NCI-H2029 treated with DMSO at 0.1 percent for 48 hours (cell line): ENCODE data around the gene CCR9.

Source experiments
- DNase-seq: peaks from one replicate; lab custom pipeline; 2025; lab: John Stamatoyannopoulos, UW

The CCR9 gene

GRCh38 chr3:45872569-45872968 lies 13.8 kb upstream of the CCR9 start:
- DNase-seq, result no peak

DNA sequence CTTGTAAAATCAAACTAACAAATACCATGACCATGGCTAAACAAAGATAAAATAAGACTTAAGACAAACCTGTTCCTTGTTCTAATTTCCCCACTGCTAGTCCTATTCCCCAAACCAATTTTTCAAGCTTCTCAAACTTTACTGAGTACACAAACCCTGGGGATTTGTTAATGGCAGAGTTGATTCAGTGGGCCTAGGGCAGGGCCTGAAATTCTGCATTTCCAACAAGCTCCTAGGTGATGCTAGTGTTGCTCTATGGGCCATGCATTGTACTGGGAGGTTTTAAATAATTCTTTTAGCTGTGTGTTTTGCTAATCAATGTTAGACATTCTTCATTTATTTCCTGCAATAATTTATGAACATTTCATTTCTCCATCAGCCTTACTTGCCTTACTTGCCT lies 13.3 kb upstream of the CCR9 start:
- no peak for DNase-seq

GRCh38 chr3:45873638-45874037 lies 12.7 kb upstream of the CCR9 start:
- no peak for DNase-seq

DNA sequence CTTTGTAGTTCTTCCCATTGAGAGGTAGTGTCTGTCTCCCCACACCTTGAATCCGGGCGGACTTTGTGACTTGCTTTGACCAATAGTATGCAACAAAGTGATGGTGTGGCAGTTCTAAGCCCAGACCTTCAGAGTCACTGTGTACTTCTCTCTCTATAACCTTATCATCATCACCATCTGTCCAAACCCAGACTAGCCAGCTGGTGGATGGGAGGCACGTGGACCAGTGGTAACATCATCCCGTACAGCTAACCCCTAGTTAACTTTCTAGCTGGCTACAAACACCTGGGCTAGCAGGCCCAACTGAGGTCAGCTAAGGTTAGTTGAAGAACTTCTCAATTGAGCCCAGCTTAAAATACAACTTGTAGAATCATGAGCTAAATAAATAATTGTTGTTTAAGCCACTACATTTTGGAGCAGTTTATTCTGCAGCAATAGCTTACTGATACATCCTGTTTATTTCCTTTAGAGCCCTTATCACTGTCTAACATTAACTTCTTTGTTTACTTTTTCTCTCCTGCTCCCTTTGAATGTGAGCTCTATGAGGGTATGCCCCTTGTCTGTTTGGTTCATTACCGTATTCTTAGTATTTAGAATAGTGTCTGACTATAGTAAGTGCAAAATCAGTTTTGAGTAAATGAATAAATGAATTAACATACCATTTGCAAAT lies 11.5 kb upstream of the CCR9 start:
- no peak for DNase-seq

DNA sequence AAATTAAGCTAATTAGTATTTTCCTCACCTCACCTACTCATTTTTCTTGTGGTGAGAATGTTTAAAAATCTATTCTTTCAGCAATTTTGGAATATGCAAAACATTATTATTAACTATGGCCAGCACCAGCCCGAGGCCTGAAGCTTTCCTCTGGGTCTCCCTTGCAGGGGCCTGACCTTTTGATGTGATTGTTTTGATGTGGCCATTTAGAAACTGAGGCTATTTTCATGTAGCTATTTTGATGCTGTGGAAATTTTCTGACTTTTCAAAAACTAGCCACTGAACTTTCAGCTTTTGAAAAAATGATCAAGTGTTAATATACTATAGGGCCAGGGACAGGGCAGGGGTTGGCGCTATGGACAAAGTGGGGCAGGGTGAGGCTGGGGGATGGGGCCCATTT lies 8.2 kb upstream of the CCR9 start:
- DNase-seq, result no peak

- DNase-seq, result no peak
Measured at GRCh38 chr3:45880725-45881077, 5.6 kb upstream of the CCR9 start.

DNA sequence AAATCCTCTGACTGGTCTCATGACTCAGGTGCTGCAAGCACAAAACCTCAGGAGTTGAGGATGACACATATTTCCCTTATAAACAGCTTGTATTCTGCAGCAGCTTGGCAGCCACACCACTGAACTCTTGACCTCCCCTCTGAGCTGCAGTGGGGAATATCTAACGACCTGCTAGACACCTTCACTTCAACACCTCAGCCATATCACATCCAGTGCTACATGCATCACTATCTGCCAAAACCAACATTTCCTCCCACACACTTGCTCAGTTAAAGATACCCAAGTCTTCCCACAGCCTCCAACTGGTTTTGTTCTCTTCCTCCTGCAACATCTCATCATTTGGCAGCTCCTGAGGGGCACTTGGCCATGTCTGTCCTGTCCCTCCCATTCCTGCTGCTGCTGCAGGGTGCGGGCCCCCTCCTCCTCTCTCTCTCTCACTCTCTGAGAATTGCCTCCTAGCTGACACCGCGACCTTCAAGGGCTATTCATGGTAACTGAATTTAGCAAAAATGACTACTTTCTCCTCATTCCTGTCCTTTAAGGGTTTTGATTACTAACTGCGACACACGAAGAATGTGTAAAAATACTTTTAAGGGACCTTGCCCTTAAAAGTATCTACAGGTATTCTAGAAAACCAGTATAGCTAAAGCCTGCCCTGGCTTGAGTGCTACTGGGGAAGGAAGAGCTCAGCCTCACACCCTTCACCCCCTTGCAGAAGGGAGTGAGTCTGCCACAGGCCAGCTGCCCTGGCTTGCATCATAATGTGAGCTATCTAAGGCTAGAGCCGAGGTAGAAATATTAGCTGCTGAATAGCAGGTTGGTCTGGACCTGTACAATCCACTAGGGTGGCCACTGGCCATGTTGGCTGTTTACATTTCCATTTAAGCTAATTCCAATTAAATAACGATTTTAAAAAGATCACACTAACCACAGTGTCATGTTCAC lies 5.0 kb upstream of the CCR9 start:
- no peak for DNase-seq

DNA sequence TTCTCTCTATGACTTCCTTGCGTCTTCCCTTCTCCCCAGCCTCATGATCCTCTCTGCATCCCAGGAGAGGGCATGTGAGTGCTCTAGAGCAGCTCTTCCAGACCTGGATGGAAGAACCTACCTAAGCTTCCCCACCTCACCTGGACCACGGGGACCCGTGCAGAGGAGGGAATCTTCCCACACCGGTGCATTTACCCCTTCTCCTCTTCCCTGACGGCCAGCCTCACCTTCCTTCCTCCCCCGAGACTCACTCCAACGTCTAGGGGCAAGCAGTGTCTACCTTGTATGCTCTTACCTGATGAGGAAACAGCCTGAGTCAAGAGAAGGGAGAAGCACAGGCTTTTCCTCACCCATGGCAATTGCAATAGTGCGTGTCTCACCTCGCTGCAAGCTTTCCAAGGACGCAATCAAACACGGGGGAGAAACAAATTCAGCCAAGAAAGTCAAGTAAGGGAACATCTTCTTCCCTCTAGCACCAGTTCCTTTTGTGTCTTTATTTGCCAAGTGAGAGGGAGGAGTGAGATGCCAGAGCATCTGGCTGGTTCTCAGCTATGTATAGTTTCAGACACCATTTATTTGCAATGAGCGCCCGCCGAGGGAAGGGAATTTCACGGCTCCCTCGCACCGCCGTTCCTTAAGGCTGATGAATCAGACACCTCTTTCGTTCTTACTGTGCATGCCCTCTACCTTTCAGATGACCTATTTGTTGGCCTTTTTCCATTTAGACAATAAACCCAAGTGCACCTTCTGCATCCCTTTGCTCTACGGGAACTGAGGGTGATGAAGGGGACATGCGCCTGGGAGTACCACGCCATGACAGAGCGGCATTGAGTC lies 1.8 kb upstream of the CCR9 start:
- DNase-seq, result no peak

GRCh38 chr3:45887285-45887684 lies 942 bp downstream of the CCR9 start:
- DNase-seq, result no peak

DNA sequence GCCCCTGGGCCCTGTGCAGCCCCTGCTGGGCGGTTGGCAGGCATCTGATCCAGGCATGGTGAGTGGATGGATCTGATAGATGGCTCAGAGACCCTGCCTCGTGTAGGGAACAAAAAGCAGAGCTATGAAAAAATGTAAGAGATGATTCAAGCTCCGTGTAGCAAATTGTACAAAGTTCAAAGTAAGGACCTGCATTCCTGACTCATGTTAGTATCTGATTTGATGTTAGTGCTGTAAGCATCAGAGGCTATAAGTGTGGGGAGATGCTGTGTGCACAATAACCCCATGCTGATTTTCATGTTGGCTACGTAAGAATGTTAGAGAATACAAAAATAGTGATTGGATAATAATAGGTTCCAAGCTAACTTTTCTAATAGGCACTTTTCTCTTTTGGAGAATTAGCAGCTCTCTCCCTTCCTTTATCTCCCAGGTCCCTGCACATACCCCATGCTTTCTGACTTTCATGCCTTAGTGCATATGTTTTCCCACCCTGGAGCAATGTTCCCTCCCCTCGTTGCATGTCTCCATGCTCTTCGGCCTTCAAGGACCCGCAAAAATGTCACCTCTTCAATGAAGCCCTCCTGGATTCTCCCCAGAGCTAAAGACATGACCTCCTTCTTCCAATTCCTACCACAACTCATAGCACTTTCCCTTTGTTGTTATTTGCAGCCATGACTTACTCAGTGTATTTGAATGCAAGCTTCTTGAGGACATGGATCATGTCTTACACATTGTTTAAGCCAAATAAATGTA lies 1.6 kb downstream of the CCR9 start:
- DNase-seq, result no peak

GRCh38 chr3:45889337-45889736 lies 3.0 kb downstream of the CCR9 start:
- no peak for DNase-seq

DNA sequence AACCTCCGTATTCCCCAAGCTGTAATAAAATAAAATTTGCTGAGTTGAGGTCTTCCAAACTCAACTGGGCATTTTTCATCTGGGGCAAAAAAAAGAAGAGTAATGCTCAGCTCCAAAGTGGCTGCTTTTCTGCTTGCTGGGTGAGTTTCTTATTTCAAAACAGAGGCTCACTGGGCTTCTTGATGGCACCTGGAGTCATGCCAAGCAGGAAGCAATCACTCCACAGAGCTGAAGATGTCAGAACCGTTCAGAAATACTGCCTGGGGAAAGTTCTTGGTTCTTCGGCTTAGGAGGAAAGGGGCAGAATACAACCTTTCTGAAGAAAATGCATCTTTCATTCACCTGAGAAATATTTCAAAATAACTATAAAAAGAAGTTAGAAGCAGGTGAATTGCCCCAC lies 4.1 kb downstream of the CCR9 start:
- DNase-seq, result peak; percentile 78

DNA sequence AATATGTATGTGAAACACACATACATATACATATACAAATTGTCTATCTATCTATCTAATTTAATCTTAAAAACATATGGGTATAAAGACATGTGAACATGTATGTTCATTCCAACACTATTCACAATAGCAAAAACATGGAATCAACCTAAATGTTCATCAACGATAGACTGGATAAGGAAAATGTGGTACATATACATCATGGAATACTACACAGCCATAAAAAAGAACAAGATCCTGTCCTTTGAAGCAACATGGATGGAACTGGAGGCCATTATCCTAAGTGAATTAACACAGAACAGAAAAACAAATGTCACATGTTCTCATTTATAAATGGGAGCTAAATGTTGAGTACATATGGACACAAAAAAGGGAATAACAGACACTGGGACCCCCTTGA lies 5.8 kb downstream of the CCR9 start:
- no peak for DNase-seq

DNA sequence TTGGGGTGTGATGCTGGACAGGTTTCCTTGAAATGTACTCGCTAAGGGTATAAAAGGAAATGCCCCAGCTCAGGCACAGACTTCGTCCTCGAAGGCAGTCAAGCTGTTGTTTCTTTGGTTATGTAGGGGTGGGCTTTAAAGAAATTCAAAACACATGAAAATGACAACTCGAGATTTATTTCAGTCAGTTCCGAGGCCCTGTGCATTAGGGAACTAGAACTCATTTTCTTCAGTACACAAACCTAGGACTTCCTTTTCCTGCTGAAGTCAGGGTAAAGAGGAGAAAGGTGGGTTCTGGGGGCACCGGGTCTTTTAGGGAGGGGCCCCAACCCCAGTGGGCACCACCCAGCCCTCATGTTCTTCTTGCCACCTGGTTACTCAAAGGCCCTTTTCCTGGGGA lies 7.7 kb downstream of the CCR9 start:
- no peak for DNase-seq

DNA sequence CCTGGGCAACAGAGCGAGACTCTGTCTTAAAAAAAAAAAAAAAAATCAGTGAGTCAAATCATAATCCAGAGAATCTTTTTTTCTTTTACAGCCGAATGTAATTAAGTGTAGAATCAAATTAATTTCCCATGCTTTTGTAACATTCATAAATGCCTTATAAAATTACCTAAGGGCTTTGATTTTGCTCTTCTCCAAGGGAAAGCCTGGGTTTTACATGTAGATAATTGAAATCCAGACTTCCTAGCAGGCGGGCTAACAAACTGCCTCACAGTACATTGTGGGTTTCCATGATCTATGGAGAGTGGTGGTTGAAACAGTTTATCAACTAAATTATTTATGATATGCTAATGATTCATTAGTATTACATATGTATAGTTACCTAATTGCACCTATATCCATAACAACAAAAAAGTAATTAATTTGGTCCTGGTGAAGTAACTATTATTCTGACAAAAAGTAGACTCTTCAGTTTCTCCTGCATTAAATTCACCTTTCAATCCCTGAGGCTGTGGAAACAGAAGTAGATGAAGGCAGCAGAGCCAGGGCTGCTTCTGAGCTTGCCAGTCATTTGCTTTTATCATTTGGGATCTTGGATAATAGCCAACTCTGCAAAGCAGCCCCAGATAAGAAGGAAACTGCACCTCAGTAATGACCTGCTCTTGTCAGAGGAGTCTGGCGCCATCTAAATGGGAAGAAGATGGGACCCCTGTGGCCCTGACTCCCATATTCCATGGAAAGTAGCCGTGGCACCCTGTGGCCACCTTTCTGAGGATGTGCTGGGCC lies 9.5 kb downstream of the CCR9 start:
- no peak for DNase-seq

- no peak for DNase-seq
Measured at GRCh38 chr3:45896956-45897355, 10.6 kb downstream of the CCR9 start.

- no peak for DNase-seq
Measured at GRCh38 chr3:45904931-45905330, 18.6 kb downstream of the CCR9 start.

DNA sequence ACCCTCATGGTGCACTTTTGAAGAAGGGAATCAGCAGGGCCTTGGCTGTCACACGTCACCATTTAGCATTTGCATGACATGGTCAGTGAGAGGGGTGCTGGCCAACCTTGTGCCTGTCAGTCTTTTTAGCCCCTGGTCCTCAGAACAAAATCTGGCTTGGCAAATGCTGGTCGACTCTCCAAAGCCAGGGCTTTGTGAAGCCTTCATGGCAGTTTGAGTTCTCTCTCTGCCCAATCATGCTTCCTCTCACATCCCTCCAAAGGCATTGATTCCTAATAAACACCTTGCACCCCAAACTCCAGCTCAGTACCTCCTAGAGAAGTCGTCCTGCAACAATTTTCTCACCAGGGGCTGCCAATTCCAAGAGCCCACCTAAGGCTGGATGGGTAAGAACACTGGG lies 19.4 kb downstream of the CCR9 start:
- no peak for DNase-seq

DNA sequence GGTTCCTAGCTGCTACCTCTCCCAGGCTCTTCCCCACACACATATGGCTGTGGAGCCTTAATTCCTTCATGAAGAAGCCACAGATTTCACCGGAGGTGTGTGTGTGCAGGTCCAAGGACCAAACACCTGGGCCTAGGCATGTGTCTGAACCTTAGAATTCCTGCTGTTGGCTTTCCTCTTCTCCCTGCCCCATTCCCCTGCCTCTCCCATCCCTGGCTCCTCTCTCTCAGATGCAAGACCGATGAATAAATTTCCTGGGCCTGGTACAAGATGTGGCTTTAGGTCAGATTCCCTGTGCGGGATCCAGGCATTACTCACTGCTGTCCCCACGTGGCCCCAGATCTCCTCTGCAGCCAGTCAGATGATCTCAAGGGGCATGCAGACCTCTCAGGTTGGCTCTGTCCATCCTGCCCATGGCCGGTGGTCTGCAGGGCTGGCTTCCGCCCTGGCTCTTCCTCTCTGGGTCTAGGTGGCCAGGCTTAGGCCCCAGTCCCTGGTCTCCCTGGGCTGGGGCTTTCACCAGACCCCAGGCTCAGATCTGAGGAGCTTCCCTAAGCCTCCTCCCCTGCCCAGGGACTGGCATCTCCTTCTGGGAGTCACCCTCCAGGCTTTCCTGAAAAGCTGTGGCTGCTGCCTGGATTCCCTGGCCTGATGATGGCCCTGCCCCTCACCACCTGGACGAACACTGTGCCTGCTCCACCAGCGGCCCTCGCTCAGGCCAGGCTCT lies 20.5 kb downstream of the CCR9 start:
- no peak for DNase-seq
